GM12801 (cell line): Measurements from ENCODE around the gene ACTL7B.

Source experiments
- TF ChIP-seq, protein P1 (sequence below): IDR thresholded peaks from one replicate; pipeline ENCODE4 v1.5.1; 2011; ENCODE audit warnings: control low read depth; ENCODE audit not compliant: insufficient read length; ENCODE audit errors: extremely low read depth

ACTL7B gene

DNA sequence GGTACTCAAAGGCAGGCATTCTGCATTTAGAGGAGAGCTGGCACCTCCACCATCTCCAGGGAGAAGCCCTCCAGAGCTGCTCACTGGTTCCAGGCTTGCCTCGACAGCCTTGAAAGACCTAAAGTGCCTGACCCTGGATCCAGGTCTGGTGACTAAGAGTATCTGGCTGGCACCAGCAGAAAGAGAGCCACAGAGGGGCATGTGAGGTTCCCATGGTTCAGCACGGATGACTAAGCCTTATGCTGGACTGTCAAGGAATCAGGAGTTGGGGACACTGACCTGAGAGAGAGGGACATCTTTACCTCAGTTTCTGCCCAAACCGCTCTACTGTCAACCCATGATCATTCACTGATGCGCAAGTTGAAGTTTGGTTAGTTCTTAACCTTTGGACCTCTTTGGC lies 9.3 kb upstream of the ACTL7B start:
- TF ChIP-seq, protein P1, sequence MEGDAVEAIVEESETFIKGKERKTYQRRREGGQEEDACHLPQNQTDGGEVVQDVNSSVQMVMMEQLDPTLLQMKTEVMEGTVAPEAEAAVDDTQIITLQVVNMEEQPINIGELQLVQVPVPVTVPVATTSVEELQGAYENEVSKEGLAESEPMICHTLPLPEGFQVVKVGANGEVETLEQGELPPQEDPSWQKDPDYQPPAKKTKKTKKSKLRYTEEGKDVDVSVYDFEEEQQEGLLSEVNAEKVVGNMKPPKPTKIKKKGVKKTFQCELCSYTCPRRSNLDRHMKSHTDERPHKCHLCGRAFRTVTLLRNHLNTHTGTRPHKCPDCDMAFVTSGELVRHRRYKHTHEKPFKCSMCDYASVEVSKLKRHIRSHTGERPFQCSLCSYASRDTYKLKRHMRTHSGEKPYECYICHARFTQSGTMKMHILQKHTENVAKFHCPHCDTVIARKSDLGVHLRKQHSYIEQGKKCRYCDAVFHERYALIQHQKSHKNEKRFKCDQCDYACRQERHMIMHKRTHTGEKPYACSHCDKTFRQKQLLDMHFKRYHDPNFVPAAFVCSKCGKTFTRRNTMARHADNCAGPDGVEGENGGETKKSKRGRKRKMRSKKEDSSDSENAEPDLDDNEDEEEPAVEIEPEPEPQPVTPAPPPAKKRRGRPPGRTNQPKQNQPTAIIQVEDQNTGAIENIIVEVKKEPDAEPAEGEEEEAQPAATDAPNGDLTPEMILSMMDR = no peak

GRCh38 chr9:108864446-108864845 lies 8.7 kb upstream of the ACTL7B start:
- TF ChIP-seq, protein P1 = no peak

GRCh38 chr9:108863891-108864290 lies 8.1 kb upstream of the ACTL7B start:
- TF ChIP-seq, protein P1 = no peak

DNA sequence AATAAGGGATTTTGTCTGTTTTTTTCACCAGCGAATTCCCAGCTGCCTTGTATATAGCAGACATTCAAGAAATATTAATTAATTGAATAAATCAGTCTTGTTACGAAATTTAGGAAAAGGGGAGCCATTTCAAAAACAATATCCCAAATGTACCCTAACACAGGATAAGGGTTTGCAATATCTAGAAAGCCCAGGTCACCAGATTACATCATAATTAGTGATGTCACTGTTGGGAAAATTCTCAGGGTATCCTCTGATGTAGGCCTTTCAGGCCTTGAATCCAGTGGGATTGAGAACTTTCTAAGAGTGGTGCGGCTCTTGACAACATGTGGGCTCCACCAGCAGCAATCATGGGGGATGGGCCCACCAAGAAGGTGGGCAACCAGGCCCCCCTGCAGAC lies 6.2 kb upstream of the ACTL7B start, which contains the start of gene ACTL7A:
Gene ACTL7A (plus strand): TSS at position 270 of the 400 bp plus-strand sequence. CDS start 57 bp downstream, at position 327.
- TF ChIP-seq, protein P1 = no peak

DNA sequence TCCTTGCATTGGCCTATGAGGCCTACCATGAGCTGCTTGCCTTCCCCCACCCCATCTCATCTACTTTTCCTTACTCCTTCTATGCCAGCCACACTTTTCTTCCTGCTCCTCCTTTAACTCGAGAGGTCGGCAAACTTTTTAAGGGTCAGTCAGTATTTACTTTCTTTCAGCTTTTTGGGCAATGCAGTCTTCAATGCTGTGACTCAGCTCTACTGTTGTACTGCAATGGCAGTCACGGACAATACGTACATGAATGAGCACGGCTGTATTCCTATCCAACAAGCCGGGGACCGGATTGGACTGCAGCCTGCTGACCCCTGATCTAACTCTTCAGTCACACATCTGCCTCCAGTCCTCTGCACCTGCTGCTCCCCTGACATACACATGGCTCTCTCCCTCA lies 5.7 kb upstream of the ACTL7B start:
- TF ChIP-seq, protein P1 = no peak

- TF ChIP-seq, protein P1 = no peak
Observed at GRCh38 chr9:108860764-108861163, 5.0 kb upstream of the ACTL7B start.

GRCh38 chr9:108860354-108860753 lies 4.6 kb upstream of the ACTL7B start:
- TF ChIP-seq, protein P1 = no peak
